Heart left ventricle (tissue), 16 donors: ENCODE data around the gene WBP11. TPM values are rescaled to one million over a fixed set of nuclear protein-coding genes. Genes with fewer than 3 reads are reported as not detected.
A peak's percentile ranks its signal among the peaks of the same experiment; 100 is the strongest.

Experiments used
- ATAC-seq, 4 donors: fragments of 200-7000 bp; cut with Tn5 transposase; one replicate each; pipeline ENCODE4 v1.9.1; 2020 to 2022; ENCODE audit warnings: moderate library complexity in 4 of 4, mild to moderate bottlenecking in 3 of 4, moderate number of reproducible peaks in 1 of 4
- DNase-seq, 5 donors: peaks; one replicate each; pipeline ENCODE4 v3.0.0-alpha.2; 2020
- H3K27ac ChIP-seq, 12 donors: fragments of 200-600 bp; sonication (generic) in 4 of 12; one replicate each; pipeline versions ENCODE4 v1.5.0 to v1.8.0; 2016 to 2022; ENCODE audit warnings: mild to moderate bottlenecking in 2 of 12
- H3K27me3 ChIP-seq, 9 donors: fragments of 200-600 bp; sonication (generic) in 2 of 9; one replicate each; pipeline versions ENCODE4 v1.5.1 to v1.8.0; 2016 to 2022; ENCODE audit warnings: mild to moderate bottlenecking in 3 of 9
- H3K36me3 ChIP-seq, 9 donors: fragments of 200-600 bp; sonication (generic) in 2 of 9; one replicate each; pipeline versions ENCODE4 v1.5.0 to v1.8.0; 2018 to 2022; ENCODE audit warnings: mild to moderate bottlenecking in 2 of 9
- H3K4me1 ChIP-seq, 12 donors: fragments of 200-600 bp; sonication (generic) in 4 of 12; one replicate each; pipeline versions ENCODE4 v1.5.0 to v1.8.0; 2016 to 2022; ENCODE audit warnings: mild to moderate bottlenecking in 3 of 12
- H3K4me3 ChIP-seq, 12 donors: fragments of 200-600 bp; sonication (generic) in 4 of 12; one replicate each; pipeline versions ENCODE4 v1.5.0 to v1.8.0; 2017 to 2022; ENCODE audit warnings: mild to moderate bottlenecking in 9 of 12, moderate library complexity in 4 of 12
- H3K9me3 ChIP-seq, 12 donors: fragments of 200-600 bp; sonication (generic) in 4 of 12; one replicate each; pipeline versions ENCODE4 v1.5.0 to v1.8.0; 2016 to 2022; ENCODE audit warnings: mild to moderate bottlenecking in 1 of 12
- POLR2A ChIP-seq, 2 donors: fragments of 450-650 bp; IDR thresholded peaks; one replicate each; pipeline ENCODE4 v1.6.1; 2017; ENCODE audit warnings: antibody characterized with exemption in 2 of 2, mild to moderate bottlenecking in 2 of 2, moderate library complexity in 2 of 2
- WGBS, 4 donors: extraction: QIAGEN DNeasy Blood & Tissue Kit in 2 of 4; methylation state at CpG; one replicate each; pipeline versions ENCODE4 v1.1.5 to v1.1.7; 2013 to 2018; 5-methylcytosine and 5-hydroxymethylcytosine counted together
- intact Hi-C, 10 donors: fragments of 100-400 bp; cut with DNase I; formaldehyde crosslinking; loops; one replicate each; pipeline versions ENCODE4 v1.11.1 to v1.14.2; 2022
- polyA plus RNA-seq, 2 donors: library from polyadenylated mRNA; stranded (reverse); fragments of 200-250 nt; gene quantifications; one replicate each; pipeline ENCODE4 v1.2.3, GENCODE V29; 2013
- total RNA-seq, 9 donors: library from RNA; depleted of rRNA in 2 of 9; stranded (reverse); fragments of >200 nt in 2 of 9; fragmentation: NEBNext Ultra II Directional in 3 of 9; extraction: Animal tissue kit (Norgen Biotek cat#: 25700) in 3 of 9; gene quantifications; one replicate each; pipeline versions ENCODE4 v1.1.0 to v1.2.4, GENCODE V29; 2016 to 2023
- TF ChIP-seq, protein P1 (sequence below), 12 donors: fragments of 200-600 bp; sonication (generic) in 4 of 12; IDR thresholded peaks; one replicate each; pipeline versions ENCODE4 v1.5.0 to v1.8.0; 2018 to 2022; ENCODE audit warnings: antibody characterized with exemption in 12 of 12, mild to moderate bottlenecking in 5 of 12
- donor health status: ischemic (EF 13 %, LVEDD 7.1; RV severe dilation, severe dysfunction).
- donor health status: healthy with polysubstance abuse.
- donor health status: DM: no; HTN: yes; CAD: no.
- donor health status: DM: no; HTN: no; CAD: no.
- donor health status: ischemic (EF 25% LVEDD 6.9; RV normal size, moderate dysfunction).
- donor health status: ischemic (EF 25% LVEDD 5.7; RV mildly dilated, moderate dysfunction).
- donor health status: healthy.
- donor health status: DM: yes; HTN: yes; CAD: no.
- donor health status: ischemic (EF 35%, LVEDD 5.7; RV mildly dilated, moderate dysfunction).
- donor health status: nonischemic (EF 11% LVEDD 7.7; RV severe dilation, severe dysfunction).
- donor health status: DM: yes; HTN: yes; CAD: no.
- donor health status: PGD.
- donor health status: ischemic (EF 29% LVEDD 5.4; RV normal size, mild dysfunction).
- donor health status: nonischemic (EF 23%, LVEDD 6.1; RV moderate dilation, normal function).

Gene WBP11
- total and polyA plus RNA-seq, 11 donors = 11.4 to 62.7 (median 49.3) TPM

GRCh38 chr12:14810953-14811483 lies 7.7 kb upstream of the WBP11 start:
- Histone ChIP-seq H3K4me3 (no peak overlapping the region), H3K4me1 (peaks cover 0 to 10% (median 0%) of the 10 kb centered on the region in 12 donors), H3K9me3 (no peaks in the 10 kb centered on the region), H3K36me3 (no peaks in the 10 kb centered on the region), H3K27ac (no peak overlapping the region), H3K27me3 (no peaks in the 10 kb centered on the region)
- intact Hi-C loops = no loop called here
- TF ChIP-seq POLR2A (IDR thresholded peaks at IDR 0.05) = no peak
- TF ChIP-seq, protein P1, sequence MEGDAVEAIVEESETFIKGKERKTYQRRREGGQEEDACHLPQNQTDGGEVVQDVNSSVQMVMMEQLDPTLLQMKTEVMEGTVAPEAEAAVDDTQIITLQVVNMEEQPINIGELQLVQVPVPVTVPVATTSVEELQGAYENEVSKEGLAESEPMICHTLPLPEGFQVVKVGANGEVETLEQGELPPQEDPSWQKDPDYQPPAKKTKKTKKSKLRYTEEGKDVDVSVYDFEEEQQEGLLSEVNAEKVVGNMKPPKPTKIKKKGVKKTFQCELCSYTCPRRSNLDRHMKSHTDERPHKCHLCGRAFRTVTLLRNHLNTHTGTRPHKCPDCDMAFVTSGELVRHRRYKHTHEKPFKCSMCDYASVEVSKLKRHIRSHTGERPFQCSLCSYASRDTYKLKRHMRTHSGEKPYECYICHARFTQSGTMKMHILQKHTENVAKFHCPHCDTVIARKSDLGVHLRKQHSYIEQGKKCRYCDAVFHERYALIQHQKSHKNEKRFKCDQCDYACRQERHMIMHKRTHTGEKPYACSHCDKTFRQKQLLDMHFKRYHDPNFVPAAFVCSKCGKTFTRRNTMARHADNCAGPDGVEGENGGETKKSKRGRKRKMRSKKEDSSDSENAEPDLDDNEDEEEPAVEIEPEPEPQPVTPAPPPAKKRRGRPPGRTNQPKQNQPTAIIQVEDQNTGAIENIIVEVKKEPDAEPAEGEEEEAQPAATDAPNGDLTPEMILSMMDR (IDR thresholded peaks at IDR 0.05) = peak; percentile 13 to 52 (median 34)
- ATAC-seq = peak in 2 of 4 donors; percentile 32 to 58
- no peak for DNase-seq
- WGBS, 4 donors = 94 to 100% (median 97%) methylated on average over 1 of the region's 1 CpG

DNA sequence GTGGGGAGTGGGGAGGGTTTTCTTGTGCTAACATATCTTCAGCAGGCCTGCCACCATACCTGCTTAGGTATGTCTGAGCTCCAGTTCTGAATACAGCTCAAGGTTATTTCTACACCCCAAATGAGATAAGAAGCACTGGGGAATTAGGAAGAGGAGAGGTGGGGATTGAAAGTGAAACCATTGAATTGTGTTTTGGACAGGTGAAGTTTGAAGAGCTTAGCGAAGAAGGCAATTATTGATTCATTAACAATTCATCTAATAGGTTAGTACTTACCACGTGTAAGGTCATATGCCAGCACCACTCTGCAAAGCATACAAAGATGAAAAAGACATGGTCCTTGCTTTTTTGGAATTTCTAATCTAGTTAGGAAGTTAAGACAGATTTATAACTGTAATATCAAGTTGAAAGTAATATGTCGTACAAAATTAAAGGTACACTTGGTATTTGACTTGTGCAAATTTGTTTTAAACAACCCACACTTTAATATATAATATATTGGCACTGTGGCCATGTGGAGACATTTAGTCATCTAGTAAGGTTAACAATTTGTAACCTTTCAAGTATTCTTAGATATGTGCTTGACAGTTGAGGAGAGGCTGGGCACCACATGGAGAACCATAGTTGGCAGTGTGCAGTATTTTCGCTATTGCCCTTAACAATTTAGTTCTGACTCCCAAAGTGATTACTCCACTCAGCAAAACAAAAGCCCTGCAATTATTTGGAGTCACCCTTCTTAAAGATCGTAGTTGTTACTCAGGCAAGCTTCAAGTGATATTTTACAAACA lies 7.1 kb upstream of the WBP11 start:
- Histone ChIP-seq H3K27me3 (no peaks in the 10 kb centered on the region), H3K36me3 (no peaks in the 10 kb centered on the region), H3K9me3 (no peaks in the 10 kb centered on the region), H3K4me1 (peaks cover 0 to 10% (median 0%) of the 10 kb centered on the region in 12 donors), H3K27ac (no peak overlapping the region), H3K4me3 (no peak overlapping the region)
- DNase-seq (no peak), ATAC-seq (no peak)
- intact Hi-C loops = no loop called here
- TF ChIP-seq, protein P1 (IDR thresholded peaks at IDR 0.05) = no peak
- TF ChIP-seq POLR2A (IDR thresholded peaks at IDR 0.05) = no peak
- 88 to 93% (median 90%) methylated on average over 5 of the region's 5 CpGs for WGBS, 4 donors

GRCh38 chr12:14803830-14804160 lies 517 bp upstream of the WBP11 start:
- no peaks in the 10 kb centered on the region for H3K9me3 ChIP-seq
- H3K4me3 ChIP-seq = peak overlapping the region; percentile 74 to 95 (median 82)
- peaks cover 0 to 23% (median 11%) of the 10 kb centered on the region in 9 donors for H3K36me3 ChIP-seq
- no peak for DNase-seq
- H3K27ac ChIP-seq = peak overlapping the region; percentile 52 to 95 (median 88)
- peak; percentile 11 to 30 (median 19) for ATAC-seq
- no peaks in the 10 kb centered on the region for H3K27me3 ChIP-seq
- 0 to 1% (median 1%) methylated on average over 12 of the region's 12 CpGs for WGBS, 4 donors
- TF ChIP-seq POLR2A (IDR thresholded peaks at IDR 0.05) = no peak
- intact Hi-C loops = loop anchor here in 5 of 10 donors (1.0 to 5.0 kb wide), 4 partner anchors 29 to 39 kb away; partner anchors contain the start of gene ART4 (in 3 of the 5)
- H3K4me1 ChIP-seq = peaks cover 0 to 33% (median 17%) of the 10 kb centered on the region in 12 donors

DNA sequence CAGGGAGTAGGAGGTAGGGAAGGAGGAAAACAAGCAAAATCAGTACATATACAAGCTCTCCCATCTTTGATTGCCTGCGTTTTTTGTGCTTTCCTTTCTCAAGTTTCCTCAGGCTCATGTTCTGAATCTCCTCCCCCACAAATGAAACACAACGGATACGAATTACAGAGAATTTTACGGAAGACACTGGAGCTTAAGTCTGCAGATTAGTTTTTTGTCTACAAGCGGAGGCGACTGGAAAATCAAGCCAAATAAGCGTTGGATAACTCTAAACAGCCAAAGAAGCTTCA lies 612 bp downstream of the WBP11 start:
- ATAC-seq (no peak), DNase-seq (no peak)
- H3K4me1 ChIP-seq = peaks cover 0 to 33% (median 17%) of the 10 kb centered on the region in 12 donors
- intact Hi-C loops = loop anchor here in 5 of 10 donors (1.0 to 5.0 kb wide), 4 partner anchors 28 to 40 kb away; partner anchors contain the start of gene ART4 (in 3 of the 5)
- no peak for TF ChIP-seq POLR2A (IDR thresholded peaks at IDR 0.05)
- TF ChIP-seq, protein P1 (IDR thresholded peaks at IDR 0.05) = no peak
- WGBS, 4 donors = 0 to 2% (median 0%) methylated on average over 7 of the region's 7 CpGs
- peak overlapping the region; percentile 74 to 95 (median 82) for H3K4me3 ChIP-seq
- H3K27me3 ChIP-seq = no peaks in the 10 kb centered on the region
- H3K36me3 ChIP-seq = peaks cover 0 to 34% (median 23%) of the 10 kb centered on the region in 9 donors
- H3K9me3 ChIP-seq = no peaks in the 10 kb centered on the region
- H3K27ac ChIP-seq = peak overlapping the region in 11 of 12 donors; percentile 74 to 95 (median 88)
